Esophagus muscularis mucosa (tissue), 4 donors: ENCODE data around the gene TSC22D3.

Source experiments
- EP300 ChIP-seq: sonication (generic); formaldehyde crosslinking; IDR thresholded peaks from one replicate; pipeline ENCODE4 v1.6.1; 2017; ENCODE audit warnings: antibody characterized with exemption
- POLR2A ChIP-seq: fragments of 450-650 bp; IDR thresholded peaks from one replicate; pipeline ENCODE4 v1.6.1; 2017; ENCODE audit warnings: antibody characterized with exemption, moderate library complexity, mild to moderate bottlenecking, low read depth
- POLR2AphosphoS5 ChIP-seq, 2 donors: sonication (generic); formaldehyde crosslinking; IDR thresholded peaks; one replicate each; pipeline ENCODE4 v1.6.1; 2017; ENCODE audit warnings: antibody characterized with exemption in 2 of 2
- TF ChIP-seq, protein P1 (sequence below), 3 experiments: fragments of 200-600 bp in 2 of 3; fragments of 450-650 bp in 1 of 3; sonication (generic) in 2 of 3; IDR thresholded peaks; one replicate each; pipeline ENCODE4 v1.5.1; 2017 to 2019; ENCODE audit warnings: antibody characterized with exemption in 3 of 3, mild to moderate bottlenecking in 2 of 3, moderate library complexity in 1 of 3

DNA sequence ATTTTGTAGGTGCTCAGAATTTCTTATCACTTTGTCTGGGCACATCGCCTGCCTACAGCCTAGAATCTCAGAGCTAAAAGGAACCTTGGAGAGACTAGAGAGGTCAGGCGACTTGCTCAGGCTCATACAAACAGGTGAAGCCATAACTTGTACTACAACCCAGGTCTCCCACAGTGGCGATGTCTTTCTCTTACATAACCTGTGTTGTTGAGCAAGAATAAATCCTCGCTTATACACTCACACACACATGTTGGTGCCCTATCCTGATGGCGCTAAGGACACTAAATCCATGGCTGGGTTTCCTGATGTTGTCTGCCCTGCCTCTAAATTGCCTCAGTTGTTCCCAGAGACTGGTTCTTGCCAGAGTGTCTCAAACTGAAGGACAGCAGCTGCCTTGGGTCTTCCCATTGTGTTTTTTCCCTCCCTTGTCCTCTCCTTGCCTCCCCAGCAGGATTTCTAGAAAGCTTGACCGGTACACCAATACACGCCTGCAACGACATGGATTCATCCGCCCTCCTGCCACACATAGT lies 1.6 kb downstream of the TSC22D3 start:
- TF ChIP-seq, protein P1, sequence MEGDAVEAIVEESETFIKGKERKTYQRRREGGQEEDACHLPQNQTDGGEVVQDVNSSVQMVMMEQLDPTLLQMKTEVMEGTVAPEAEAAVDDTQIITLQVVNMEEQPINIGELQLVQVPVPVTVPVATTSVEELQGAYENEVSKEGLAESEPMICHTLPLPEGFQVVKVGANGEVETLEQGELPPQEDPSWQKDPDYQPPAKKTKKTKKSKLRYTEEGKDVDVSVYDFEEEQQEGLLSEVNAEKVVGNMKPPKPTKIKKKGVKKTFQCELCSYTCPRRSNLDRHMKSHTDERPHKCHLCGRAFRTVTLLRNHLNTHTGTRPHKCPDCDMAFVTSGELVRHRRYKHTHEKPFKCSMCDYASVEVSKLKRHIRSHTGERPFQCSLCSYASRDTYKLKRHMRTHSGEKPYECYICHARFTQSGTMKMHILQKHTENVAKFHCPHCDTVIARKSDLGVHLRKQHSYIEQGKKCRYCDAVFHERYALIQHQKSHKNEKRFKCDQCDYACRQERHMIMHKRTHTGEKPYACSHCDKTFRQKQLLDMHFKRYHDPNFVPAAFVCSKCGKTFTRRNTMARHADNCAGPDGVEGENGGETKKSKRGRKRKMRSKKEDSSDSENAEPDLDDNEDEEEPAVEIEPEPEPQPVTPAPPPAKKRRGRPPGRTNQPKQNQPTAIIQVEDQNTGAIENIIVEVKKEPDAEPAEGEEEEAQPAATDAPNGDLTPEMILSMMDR (IDR thresholded peaks at IDR 0.05) = no peak
- no peak for TF ChIP-seq EP300
- no peak for TF ChIP-seq POLR2AphosphoS5 (IDR thresholded peaks at IDR 0.05)
- no peak for TF ChIP-seq POLR2A
